Measurements from ENCODE around the gene TBC1D21. TPM values are rescaled to one million over a fixed set of nuclear protein-coding genes. Genes with fewer than 3 reads are reported as not detected.

Gene TBC1D21, protein sequence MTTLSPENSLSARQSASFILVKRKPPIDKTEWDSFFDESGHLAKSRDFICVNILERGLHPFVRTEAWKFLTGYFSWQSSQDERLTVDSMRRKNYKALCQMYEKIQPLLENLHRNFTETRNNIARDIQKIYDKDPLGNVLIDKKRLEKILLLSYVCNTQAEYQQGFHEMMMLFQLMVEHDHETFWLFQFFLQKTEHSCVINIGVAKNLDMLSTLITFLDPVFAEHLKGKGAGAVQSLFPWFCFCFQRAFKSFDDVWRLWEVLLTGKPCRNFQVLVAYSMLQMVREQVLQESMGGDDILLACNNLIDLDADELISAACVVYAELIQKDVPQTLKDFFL
- not detected for total RNA-seq

DNA sequence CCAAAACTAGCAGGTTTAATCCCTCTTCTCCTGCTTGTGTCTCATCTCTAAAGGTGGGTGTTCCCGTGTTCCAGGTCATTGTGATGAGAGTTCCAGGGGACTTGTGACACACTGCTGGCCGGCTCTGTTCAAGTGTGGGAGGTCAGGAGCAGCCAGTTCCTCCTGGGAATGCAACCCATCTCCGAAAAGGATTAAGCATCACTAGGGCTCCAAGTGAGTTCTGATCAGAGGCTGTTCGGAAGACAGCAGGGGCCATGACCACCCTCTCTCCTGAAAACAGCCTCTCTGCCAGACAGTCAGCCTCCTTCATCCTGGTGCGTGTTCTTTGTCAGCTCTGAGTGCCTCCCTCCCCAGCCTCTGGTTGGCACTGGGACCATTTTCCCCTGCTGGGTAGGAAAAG is at the start of gene TBC1D21:
Gene TBC1D21 (plus strand): TSS at position 109 of the 400 bp plus-strand sequence. CDS start 146 bp downstream, at position 255.
- Mint-ChIP-seq H3K36me3 (ENCODE audit: low read depth) (no peaks in the 10 kb centered on the region), H3K27me3 (peaks cover 26% of the 10 kb centered on the region)
- intact Hi-C loops (cut with DNase I, micrococcal nuclease) = loop anchor here in 1 of 2 experiments (5.0 kb wide), 1 partner anchor 54 kb away; the partner anchor contains the start of gene LOXL1

DNA sequence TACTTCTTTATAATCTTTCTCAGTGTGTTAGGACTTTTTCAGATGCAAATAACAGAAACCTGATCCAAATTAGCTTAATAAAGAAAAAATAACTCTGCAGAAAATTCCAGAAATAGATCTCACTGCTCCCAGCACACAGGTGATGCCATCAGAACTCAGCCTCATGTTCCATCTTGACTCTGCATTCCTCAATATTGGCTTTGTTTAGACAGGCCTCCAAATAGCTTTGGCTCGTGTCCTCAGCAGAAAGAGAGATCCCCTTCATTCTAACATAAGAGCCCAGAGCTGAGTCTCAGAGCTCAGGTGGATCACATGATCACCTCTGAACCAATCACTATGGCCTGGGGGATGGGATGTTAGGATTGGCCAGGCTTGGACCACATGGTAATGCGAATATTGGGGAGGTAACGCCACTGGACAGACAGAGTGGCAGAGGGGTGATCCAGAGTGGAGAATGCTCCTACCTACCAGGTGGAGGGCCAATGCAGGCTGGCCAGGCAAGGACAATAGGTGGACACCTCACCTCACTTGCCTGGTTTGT is 46.6 kb upstream of the TBC1D21 start:
- intact Hi-C loops (cut with DNase I, micrococcal nuclease) = no loop called here
- CTCF ChIA-PET = interaction anchor here (1.6 kb wide), 1 partner anchor 47 kb away, joined by 3 read pairs; no protein-coding TSS in a partner anchor
- Mint-ChIP-seq H3K36me3 (ENCODE audit: low read depth) (no peaks in the 10 kb centered on the region), H3K27ac (no peak overlapping the region), H3K9me3 (ENCODE audit: low read depth) (no peaks in the 10 kb centered on the region), H3K4me1 (no peaks in the 10 kb centered on the region), H3K4me3 (no peak overlapping the region), H3K27me3 (peaks cover 19% of the 10 kb centered on the region)
- POLR2A ChIA-PET = no interaction called here
- ATAC-seq (no peak), DNase-seq (no peak)

More for the DNA sequence above, at the start of gene TBC1D21:
- ChIA-PET CTCF (interaction anchor here (0.7 to 4.3 kb wide), 25 partner anchors 8 to 134 kb away, joined by 3 to 70 read pairs (median 4); partner anchors contain the start of gene LOXL1), POLR2A (no interaction called here)
- DNase-seq = no peak
- no peak within 1 kb of the TSS for H3K4me3 Mint-ChIP-seq
- no peaks in the 10 kb centered on the region for H3K9me3 Mint-ChIP-seq (ENCODE audit: low read depth)
- no peaks in the 10 kb centered on the region for H3K4me1 Mint-ChIP-seq
- ATAC-seq = no peak
- H3K27ac Mint-ChIP-seq = no peak within 1 kb of the TSS

DNA sequence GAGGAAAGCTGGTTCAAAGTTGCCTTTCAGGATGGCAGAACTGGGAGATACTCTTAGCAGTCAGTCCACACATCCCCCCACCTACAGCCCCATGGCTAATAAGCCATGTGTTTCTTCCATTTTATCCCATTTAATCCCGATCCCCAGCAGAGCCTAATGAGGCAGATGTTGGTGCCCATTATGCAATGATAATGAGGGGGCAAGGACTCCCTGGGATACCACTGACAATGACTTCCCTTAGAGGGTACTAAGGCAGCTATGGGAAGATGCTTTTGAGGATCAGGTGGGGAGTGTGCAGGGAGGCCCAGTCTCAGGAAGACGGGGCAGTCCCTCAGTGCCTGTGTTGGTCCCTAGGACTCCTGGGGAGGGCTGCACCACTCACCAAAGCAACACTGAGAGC is 43.8 kb upstream of the TBC1D21 start:
- Mint-ChIP-seq H3K27ac (no peak overlapping the region), H3K4me1 (no peaks in the 10 kb centered on the region), H3K9me3 (ENCODE audit: low read depth) (no peaks in the 10 kb centered on the region), H3K4me3 (no peak overlapping the region), H3K27me3 (peaks cover 22% of the 10 kb centered on the region), H3K36me3 (ENCODE audit: low read depth) (no peaks in the 10 kb centered on the region)
- ChIA-PET POLR2A (no interaction called here), CTCF (no interaction called here)
- intact Hi-C loops (cut with DNase I, micrococcal nuclease) = no loop called here
- no peak for ATAC-seq
- DNase-seq = no peak

DNA sequence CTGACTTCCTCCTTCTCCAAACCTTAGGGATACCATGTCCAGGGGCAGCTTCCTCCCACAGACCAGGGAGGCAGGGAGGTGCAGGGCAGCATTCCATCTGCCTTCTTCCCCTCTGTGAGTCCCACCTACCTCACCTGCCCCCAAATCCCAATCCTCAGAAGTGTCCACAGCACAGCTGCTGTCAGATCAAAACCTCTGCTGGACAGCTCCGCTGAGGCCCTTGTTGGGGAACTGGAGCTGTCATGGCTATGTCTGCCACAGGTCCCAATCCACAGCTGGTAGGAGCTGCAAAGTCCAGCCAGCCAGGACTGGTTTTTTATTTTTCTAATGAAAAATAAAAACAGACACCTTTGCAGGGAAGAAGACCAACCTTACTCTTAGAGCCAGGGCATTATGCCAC is 40.7 kb upstream of the TBC1D21 start:
- no peak overlapping the region for H3K4me3 Mint-ChIP-seq
- H3K27ac Mint-ChIP-seq = no peak overlapping the region
- no peaks in the 10 kb centered on the region for H3K9me3 Mint-ChIP-seq (ENCODE audit: low read depth)
- no peaks in the 10 kb centered on the region for H3K36me3 Mint-ChIP-seq (ENCODE audit: low read depth)
- intact Hi-C loops (cut with DNase I, micrococcal nuclease) = no loop called here
- DNase-seq = no peak
- POLR2A ChIA-PET = no interaction called here
- CTCF ChIA-PET = interaction anchor here (0.6 to 1.3 kb wide), 2 partner anchors 13 to 58 kb away, joined by 3 read pairs; no protein-coding TSS in a partner anchor
- no peaks in the 10 kb centered on the region for H3K4me1 Mint-ChIP-seq
- ATAC-seq = no peak
- peaks cover 29% of the 10 kb centered on the region for H3K27me3 Mint-ChIP-seq

DNA sequence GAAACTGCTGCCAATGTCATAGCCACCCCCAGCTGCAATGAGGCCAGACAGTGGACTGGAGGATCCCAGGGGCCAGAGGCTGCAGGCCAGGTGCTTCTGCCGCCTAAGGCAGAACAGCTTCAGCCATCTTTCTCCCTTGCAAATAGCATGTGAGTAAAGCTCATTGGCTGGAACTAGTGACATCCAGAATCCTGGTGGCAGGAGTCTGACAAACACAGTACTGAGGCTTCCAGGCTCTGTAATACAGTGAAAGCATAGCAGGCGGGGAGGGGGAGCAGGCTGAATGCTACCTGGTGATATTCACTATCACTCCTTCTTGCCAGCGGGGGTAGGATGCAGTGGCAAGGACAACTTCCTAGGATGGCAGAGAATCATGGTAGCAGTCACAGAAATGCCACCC is 36.5 kb upstream of the TBC1D21 start:
- Mint-ChIP-seq H3K9me3 (ENCODE audit: low read depth) (no peaks in the 10 kb centered on the region), H3K36me3 (ENCODE audit: low read depth) (no peaks in the 10 kb centered on the region), H3K4me3 (no peak overlapping the region), H3K27ac (no peak overlapping the region), H3K27me3 (peaks cover 25% of the 10 kb centered on the region), H3K4me1 (no peaks in the 10 kb centered on the region)
- ATAC-seq (no peak), DNase-seq (no peak)
- CTCF ChIA-PET = interaction anchor here (0.7 kb wide), 1 partner anchor 28 kb away, joined by 3 read pairs; no protein-coding TSS in a partner anchor
- intact Hi-C loops (cut with DNase I, micrococcal nuclease) = no loop called here
- POLR2A ChIA-PET = no interaction called here

DNA sequence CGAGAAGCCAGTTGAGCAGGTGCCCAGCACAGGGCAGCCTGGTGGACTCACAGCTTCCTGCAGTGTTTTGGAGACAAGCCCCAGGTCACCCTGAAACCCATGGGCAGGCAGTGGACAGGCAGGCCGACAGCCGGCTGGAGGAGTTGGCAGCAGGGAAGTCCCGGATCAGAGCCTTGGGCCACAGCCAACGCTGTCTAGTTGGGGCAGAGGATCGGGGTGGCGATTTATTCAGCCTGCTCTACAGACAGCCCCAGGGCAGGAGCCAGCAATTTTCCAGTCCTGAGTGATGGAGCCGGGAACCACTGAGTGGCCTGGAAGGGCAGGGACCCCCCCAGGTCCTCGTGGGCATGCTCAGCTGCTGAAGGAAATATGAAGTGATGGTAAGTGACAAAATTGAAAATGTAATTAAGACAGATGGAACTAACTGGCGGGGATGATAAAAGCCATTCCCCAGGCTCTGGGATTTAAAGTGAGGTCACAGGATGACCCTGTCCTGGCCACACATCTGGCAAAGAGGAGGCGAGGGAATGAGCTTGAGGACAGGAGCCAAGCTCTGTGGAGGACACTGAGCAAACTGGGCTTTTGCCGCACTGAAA is 34.4 kb upstream of the TBC1D21 start:
- intact Hi-C loops (cut with DNase I, micrococcal nuclease) = no loop called here
- CTCF ChIA-PET = interaction anchor here (0.6 kb wide), 1 partner anchor 109 kb away, joined by 4 read pairs; no protein-coding TSS in a partner anchor
- Mint-ChIP-seq H3K27me3 (peaks cover 23% of the 10 kb centered on the region), H3K4me3 (no peak overlapping the region), H3K4me1 (no peaks in the 10 kb centered on the region), H3K36me3 (ENCODE audit: low read depth) (no peaks in the 10 kb centered on the region), H3K9me3 (ENCODE audit: low read depth) (no peaks in the 10 kb centered on the region), H3K27ac (no peak overlapping the region)
- POLR2A ChIA-PET = interaction anchor here (0.6 kb wide), 1 partner anchor 1751 kb away, joined by 3 read pairs; no protein-coding TSS in a partner anchor
- ATAC-seq (no peak), DNase-seq (no peak)

DNA sequence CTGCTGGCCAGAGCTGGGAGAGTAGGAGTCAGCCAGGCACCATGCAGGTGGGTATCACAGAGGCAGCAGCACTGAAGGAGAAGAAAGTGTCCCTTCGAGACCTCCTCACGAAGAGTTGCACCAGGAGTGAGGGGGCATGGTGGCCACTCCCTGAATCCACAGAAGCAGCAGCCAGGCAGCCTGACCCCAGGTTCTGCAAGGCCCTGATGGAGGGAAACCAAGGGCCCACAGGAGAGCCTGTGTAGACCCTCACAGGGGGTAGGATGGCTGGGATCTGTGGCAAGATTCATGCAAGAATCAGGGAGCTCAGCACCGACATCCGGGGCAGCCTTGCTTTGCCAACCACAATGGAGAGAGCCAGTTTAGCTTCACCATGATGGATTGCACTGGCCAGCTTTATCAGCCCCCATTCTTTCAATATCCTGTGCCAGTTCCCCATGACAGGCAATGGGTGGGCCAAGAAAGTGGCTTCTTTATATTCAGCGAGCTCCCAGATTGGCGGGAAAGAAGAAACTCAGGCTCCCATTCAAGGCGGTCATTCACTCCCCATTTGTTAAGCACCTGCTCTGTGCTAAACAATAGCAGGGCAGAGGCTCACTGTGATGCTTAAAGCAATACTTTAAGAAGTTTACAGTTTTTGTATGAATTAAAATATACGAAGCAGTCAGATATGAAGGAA is 33.5 kb upstream of the TBC1D21 start:
- no peak for DNase-seq
- H3K9me3 Mint-ChIP-seq (ENCODE audit: low read depth) = no peaks in the 10 kb centered on the region
- H3K27ac Mint-ChIP-seq = no peak overlapping the region
- no peak for ATAC-seq
- H3K36me3 Mint-ChIP-seq (ENCODE audit: low read depth) = no peaks in the 10 kb centered on the region
- CTCF ChIA-PET = interaction anchor here (1.0 kb wide), 1 partner anchor 33 kb away, joined by 4 read pairs; the partner anchor contains the start of gene TBC1D21
- intact Hi-C loops (cut with DNase I, micrococcal nuclease) = no loop called here
- POLR2A ChIA-PET = interaction anchor here (0.6 kb wide), 1 partner anchor 1751 kb away, joined by 3 read pairs; no protein-coding TSS in a partner anchor
- no peak overlapping the region for H3K4me3 Mint-ChIP-seq
- peaks cover 20% of the 10 kb centered on the region for H3K27me3 Mint-ChIP-seq
- no peaks in the 10 kb centered on the region for H3K4me1 Mint-ChIP-seq

DNA sequence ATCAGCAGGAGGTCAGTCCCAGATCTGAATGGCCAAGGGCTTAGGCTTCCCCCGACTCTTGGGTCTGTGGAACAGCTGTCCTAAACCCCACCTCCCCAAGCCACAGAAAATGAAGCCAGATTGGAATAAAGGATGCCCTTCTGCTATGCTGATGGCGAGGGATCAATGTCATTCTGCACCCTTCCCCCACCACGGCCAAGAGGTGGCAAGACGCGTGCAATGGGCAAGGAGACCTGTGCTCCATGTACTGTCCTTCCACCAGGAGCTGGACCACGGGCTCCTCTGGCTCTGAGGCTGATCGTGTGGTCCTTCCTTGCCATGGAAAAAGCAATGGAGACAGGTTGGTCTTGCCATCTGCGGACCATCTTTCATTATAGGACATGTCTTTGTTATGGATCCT is 32.6 kb upstream of the TBC1D21 start:
- Mint-ChIP-seq H3K36me3 (ENCODE audit: low read depth) (no peaks in the 10 kb centered on the region), H3K27me3 (peaks cover 13% of the 10 kb centered on the region), H3K27ac (no peak overlapping the region), H3K4me1 (no peaks in the 10 kb centered on the region), H3K9me3 (ENCODE audit: low read depth) (no peaks in the 10 kb centered on the region), H3K4me3 (no peak overlapping the region)
- ChIA-PET POLR2A (no interaction called here), CTCF (no interaction called here)
- intact Hi-C loops (cut with DNase I, micrococcal nuclease) = no loop called here
- no peak for ATAC-seq
- no peak for DNase-seq

DNA sequence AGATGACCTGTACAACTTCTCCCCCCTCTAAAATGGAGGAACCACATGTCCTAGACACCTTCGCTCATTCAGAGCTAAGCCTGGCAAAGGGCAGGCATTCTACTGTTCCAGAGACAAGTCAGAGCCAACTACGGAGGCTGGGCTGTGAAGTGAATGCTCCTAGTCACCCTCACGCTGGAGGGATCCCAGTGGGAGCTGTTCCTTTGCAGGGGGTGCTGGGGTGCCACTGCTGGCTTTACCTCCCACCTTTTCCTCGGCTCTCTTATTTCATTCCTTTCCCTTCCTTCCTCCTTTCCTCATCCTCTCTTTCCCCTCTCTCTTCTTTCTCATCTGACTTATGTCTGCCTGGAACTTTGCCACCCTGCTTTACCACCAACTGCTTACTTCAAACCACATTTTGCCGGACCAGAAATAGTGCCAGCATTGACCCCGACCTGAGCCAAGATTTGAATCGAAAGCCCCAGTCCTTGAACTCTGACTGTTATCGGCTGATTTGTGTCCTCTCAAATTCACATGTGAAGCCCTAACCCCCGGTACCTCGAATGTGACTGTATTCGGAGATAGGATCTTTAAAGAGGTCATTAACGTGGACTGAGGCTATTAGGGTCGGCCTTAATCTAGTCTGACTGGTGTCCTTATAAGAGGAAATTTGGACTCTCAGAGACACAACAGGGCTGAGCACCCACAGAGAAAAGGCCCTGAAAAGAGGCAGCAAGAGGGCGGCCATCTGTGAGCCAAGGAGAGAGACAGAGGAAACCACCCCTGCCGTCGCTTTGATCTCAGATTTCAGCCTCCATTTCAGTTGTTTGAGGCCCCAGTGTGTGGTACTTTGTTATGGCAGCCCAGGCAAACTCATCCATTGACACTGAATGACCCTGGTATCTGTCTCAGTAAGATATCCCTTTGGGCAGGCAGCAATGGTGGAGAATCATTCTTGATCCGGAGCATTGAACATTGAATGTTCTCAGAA is 31.3 kb upstream of the TBC1D21 start:
- Mint-ChIP-seq H3K27ac (no peak overlapping the region), H3K27me3 (peaks cover 11% of the 10 kb centered on the region), H3K9me3 (ENCODE audit: low read depth) (no peaks in the 10 kb centered on the region), H3K4me3 (no peak overlapping the region), H3K4me1 (no peaks in the 10 kb centered on the region), H3K36me3 (ENCODE audit: low read depth) (no peaks in the 10 kb centered on the region)
- CTCF ChIA-PET = interaction anchor here (0.6 kb wide), 2 partner anchors 53 to 403 kb away, joined by 3 read pairs; no protein-coding TSS in a partner anchor
- DNase-seq = no peak
- intact Hi-C loops (cut with DNase I, micrococcal nuclease) = no loop called here
- no peak for ATAC-seq
- POLR2A ChIA-PET = no interaction called here

DNA sequence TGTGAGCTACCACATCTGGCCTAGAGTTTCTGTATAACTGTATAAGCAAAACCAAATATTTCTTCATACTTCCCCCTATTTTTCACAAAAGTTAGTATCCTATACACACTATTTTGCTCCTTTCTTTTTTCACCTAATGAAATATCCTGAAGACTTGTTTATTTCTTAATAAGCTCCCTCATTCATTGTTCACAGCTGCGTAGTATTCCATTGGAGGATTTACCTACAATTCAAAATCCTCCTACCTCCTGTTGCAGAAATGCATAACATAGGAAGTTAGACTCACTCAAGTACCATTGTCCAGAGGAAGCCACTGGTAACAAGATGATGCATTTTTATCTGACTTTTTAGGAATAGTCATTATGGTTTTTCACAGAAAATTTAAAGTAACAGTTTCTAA is 29.6 kb upstream of the TBC1D21 start:
- intact Hi-C loops (cut with DNase I, micrococcal nuclease) = no loop called here
- H3K9me3 Mint-ChIP-seq (ENCODE audit: low read depth) = no peaks in the 10 kb centered on the region
- no peaks in the 10 kb centered on the region for H3K4me1 Mint-ChIP-seq
- no peak for DNase-seq
- POLR2A ChIA-PET = no interaction called here
- CTCF ChIA-PET = interaction anchor here (0.7 kb wide), 1 partner anchor 27 kb away, joined by 3 read pairs; no protein-coding TSS in a partner anchor
- H3K27ac Mint-ChIP-seq = no peak overlapping the region
- peaks cover 14% of the 10 kb centered on the region for H3K27me3 Mint-ChIP-seq
- no peak for ATAC-seq
- no peaks in the 10 kb centered on the region for H3K36me3 Mint-ChIP-seq (ENCODE audit: low read depth)
- no peak overlapping the region for H3K4me3 Mint-ChIP-seq

All from activated CD4-positive, alpha-beta T cell treated with anti-CD3 and anti-CD28 coated beads for 36 hours (primary cell).